ENCODE measurements around the gene PCIF1.
"Not testable (repeated sequence)": the region's sequence is repeated elsewhere in the genome, so short reads cannot be mapped to it uniquely, and the experiment has no call there.

The PCIF1 gene

DNA sequence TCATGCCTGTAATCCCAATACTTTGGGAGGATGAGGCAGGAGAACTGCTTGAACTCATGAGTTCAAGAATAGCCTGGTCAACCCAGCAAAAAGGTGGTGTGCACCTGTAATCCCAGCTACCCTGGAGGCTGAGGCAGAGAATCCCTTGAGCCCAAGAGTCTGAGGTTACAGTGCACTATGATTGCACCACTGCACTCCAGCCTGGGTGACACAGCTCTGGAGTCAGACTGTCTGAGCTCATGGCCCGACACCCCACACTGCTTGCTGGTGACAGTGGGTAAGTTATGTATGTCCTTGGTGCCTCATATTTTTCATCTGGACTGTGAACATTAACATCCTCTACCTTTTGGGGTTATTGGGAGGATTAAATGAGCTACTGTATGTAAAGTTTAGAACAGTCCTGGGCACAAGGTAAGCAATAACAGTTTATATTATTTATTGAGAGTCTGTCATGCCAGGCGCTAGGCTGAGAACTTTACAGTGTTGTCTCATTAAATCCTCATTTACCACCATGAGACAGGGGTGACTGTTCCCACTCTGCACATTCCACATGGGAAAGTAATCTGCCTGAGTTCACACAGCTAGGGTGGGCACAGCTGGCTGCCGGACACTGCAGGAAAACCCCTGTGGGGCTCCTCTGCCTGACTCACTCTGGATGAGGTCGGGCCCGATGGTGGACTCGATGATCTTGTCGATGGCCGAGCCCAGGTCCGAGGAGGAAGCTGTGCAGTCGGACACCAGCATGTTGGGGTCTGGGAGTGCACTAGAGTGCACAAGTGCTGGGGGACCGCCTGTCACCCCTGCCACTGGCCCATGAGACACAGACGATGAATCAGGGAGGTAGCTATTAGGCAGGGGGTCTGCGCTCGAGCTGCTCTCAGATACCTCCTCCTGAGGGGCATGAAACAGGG, 34.6 kb downstream of the PCIF1 start:
- DNase-seq, result no peak

DNA sequence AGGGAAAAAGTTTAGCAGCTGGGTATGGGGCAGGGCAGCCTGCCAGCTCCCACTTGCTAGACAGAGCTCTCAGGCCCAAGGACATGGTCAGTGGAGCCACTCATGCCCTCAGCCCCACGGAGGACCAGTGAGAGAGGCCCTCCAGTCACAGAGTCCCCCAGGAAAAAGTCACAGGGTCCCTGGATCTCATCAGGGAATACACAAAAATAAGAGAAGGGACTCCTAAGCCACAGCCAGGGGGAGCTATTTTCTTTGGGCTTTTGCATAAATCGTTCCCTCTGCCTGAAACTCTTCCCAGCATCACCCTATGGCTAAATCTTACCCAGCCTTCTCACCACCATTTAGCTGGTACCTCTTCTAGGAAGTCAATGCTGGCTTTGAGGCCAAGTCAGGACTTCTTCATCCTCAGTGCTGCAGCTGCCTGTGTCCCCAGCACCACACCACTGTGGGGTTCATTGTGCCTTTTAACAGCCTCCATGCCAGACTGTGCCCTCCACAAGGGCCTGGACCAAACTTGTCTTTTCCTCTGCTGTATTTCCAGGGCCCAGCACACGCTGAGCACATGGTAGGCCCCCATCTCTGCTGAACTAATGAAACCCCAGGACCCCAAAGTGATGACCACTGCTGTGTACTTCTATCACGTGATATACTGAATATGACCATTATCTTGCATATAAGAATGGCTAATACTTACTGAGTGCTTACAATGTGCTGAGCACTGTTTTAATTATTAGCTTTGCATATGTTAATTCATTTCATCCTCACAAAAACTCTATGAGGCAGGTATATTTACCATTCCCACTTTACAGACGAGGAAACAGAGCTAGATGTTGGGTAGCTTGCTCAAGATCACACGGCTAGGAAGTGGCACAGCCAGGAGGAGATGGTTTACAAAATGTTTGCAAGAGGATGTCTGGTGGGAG, 35.5 kb downstream of the PCIF1 start:
- peak; percentile 38 for DNase-seq

DNA sequence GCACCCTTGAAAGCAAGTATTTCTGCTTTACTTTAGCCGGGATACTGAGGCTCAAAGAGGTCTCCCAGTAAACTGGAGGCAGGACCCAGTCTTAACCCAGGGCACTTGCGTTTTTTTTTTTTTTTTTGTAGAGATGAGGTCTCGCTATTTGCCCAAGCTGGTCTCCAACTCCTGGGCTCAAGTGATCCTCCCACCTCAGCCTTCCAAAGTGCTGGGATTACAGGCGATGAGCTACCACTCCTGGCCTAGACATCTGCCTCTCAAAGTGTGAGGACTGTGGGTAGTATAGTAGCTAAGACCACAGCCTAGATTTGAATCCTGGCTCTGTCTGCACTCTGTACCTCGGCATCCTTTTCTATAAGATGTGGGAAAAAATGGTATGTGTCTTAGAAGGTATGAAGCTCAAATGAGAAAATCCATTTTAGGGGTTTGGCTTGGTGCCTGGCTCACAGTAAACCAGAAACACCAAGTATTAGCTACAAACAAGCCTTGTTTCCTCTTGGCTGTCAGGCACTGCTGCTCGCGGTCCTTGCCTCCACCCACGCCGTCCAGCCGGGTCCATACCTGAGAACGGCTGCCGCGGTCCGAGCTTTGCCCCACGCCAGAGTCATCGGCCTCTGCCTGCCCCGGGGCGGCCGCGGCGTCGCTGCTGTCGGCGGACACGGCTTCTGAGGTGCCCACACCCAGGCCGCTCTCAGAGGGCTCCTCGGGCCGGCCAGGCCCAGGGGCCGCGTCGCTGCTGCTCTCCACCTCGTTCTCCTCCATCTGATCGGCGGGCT, 36.4 kb downstream of the PCIF1 start:
- peak; percentile 25 for DNase-seq

DNA sequence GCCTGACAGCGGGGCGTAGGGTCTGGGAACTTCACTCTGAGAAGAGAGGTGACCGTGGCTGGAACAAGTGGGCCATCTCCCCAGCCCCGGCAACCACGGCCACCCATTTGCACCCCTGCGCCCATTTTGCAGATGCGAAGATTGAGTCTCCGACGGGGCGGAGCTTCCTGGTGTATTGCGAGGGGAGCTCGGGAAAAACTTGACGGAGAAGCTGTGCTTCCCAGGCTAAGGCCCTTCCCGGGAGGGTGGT, 36.9 kb downstream of the PCIF1 start:
- no peak for DNase-seq

DNA sequence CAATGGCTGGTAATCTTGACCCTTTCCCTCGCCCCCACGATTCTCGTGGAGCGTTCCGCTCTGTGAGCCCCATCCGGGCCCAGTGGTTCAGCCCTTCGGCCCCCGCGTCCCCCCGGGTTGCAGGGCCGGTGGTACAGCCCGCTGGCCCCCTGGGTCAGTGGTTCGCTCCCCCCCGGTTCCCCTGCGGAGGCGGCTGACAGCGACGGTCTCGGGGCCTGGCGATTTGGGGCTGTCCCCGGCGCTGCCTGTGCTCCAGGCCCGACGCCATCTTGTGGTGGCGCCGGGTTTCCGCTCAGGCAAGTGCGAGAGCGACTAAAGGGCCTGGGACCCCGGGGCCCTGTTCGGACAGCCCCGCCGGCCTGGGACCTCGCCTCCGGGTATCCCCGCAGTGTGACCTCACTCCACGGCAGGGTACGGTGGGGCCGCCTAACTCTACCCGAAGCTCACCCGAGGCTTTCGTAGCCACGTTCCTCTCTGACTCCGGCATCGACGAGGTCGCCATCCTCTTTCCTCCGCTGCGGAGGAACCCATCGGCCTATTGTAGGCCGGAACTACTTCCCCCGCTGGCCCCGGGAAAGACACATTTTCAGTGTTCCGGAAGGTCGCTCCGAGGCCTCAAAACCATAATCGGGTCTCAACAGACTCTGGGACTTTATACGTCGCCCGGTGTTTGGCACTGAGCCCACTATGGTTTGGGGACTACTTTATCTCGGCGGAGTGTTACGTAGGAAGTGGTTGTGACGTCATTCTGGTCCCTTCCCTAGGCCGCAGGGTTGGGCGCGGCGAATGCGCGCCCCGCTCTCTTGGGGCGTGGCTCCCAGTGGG, 37.4 kb downstream of the PCIF1 start, which contains the start of gene ZNF335:
ZNF335 (minus strand) TSS at position 529 of the 825 bp plus-strand sequence. CDS start 793 bp downstream, outside the sequence.
- peak; percentile 96 for DNase-seq

DNA sequence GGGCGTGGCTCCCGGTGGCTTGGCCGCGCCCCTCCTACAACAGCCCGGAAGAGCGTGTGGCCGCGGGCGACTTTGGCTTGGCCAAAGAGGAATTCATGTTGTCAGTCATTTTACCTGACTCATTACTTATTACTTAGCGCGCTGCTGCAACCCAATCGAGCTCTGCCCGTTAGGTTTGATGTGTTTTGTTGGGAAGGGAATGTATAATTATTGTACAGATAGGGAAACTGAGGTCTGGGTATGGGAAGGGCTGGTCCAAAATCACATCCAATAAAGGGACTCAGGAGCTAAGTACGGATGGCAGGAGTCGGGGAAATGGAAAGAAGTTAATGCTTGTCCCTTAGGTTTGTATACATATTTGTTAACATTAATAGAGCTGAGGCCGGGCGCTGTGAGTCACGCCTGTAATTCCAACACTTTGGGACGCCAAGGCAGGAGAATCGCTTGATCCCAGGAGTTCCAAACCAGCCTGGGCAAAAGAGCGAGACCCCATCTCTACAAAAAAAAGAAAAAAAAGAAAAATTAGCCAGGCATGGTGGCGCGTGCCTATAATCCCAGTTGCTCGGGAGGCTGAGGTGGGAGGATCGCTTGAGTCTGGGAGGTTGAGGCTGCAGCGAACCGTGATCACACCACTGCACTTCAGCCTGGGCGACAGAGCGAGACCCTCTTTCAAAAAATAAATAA, 38.2 kb downstream of the PCIF1 start:
- DNase-seq, result no peak

DNA sequence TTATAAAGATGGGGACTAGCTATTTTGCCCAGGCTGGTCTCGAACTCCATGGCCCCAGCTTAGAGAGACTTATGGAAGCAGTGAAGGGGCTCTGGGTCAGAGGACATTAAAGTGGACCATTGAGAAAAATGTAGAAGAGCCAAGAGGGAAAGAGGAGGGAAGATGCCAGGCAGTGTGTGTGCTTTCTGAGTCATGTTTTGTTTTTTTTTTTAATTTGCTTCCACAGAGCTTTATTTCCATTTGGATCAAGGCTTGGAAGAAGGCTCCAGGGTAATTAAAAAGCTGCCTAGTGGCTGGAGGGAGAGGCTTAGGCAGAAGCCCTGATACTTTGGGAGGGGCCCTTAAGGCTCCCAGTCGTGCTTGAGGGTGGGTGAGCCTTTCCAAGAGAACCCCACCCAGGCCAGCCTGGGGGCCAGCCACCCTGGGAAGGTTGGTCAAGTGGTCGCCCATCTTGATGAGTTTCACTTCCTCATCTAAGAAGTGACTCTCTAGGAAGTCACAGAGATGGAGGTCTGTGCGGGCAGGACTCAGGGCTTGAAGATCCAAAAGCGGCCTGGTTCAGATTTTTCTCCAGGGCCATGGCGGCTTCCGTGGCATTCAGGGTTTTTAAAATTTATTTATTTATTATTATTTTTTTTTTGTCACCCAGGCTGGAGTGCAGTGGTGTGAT, 40.5 kb downstream of the PCIF1 start:
- no peak for DNase-seq

DNA sequence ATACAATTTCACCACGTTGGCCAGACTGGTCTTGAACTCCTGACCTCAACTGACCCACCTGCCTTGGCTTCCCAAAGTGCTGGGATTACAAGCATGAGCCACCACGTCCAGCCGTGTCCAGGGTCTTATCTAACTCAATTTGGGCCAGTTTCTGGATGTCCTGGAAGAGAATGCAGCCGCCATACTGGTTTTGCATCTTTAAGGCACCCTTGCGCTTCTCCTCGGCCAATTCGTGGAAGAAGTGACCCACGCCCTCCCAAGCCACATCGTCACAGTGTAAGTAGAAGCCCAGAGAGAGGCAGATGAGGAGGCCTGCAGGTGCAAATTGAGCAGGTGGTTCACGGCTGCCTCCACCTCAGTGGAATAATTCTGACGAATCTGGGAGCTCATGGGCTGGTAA, 41.2 kb downstream of the PCIF1 start:
- no peak for DNase-seq

DNA sequence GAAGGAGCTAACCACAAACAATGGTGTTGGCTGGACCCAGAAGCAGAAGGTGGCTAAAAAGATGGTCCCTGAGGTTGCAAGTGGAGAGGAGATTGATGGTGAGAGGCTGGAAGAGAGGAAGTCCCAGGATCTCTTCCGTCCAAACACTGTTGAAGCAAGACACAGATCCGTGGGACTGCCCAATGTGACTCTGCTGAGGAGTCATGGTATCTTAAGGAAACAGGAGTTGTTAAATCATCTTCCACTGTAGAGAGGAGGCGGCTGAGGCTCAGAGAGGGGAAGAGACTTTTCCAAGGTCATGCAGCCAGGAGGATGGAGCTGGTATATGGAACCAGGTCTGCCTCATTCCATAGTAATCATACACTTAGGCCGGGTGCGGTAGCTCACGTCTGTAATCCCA, 41.6 kb downstream of the PCIF1 start:
- no peak for DNase-seq

DNA sequence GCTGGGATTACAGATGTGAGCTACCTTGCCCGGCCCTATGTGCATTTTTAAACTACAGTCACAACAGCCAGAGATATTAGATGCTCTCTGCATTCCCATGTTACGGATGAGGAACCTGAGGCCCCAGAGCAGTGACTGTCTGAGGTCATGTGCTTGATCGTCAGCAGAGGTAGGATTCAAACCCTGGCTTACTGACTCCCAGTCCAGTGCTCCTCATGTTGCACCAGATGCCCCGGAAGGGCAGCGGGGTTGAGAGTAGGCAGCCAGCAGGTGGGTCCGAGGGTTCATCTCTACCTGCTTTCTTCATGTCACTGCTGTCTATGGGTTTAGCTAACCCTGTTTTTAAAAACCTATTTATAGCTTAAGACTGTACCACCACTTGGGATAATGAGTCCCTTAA, 46.8 kb downstream of the PCIF1 start:
- no peak for DNase-seq

DNA sequence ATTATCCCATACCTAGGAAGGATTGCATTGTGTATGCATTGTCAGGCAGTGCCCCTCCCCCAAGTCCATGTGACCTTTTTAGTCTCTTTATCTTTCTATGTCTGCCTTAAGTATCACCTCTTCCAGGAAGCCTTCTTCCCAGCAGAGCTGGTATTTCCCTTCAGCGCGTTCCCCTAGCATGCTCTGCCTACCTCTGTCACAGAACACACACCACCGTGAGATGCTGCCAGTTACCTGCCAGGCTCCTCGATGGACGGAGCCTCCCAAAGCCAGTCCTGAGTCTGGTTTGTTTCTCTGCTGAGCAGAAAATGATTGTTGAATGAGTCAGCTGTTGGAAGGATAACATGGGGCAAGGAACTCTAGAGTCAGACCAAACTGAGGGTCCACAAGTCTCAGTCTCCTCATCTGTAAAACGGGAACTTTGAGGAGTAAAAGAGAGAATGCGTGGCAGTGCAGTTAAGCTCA, 48.8 kb downstream of the PCIF1 start:
- no peak for DNase-seq

DNA sequence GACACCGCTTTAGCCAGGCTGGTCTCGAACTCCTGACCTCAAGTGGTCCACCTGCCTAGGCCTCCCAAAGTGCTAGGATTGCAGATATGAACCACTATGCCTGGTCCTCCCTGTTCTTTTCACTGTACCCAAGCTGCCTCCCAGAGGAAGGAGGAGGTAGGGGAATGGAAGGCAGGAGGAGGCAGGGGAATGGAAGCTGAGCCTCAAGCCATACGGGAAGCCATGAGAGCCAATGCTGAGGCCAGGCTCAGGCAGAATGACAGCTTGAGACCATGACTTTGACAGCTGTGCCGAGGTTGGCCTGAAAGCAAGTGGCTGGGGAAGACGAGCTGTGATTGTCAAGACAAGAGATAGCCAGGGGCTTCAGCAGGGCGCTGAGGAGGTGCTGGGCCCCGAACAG, 51.1 kb downstream of the PCIF1 start:
- no peak for DNase-seq

DNA sequence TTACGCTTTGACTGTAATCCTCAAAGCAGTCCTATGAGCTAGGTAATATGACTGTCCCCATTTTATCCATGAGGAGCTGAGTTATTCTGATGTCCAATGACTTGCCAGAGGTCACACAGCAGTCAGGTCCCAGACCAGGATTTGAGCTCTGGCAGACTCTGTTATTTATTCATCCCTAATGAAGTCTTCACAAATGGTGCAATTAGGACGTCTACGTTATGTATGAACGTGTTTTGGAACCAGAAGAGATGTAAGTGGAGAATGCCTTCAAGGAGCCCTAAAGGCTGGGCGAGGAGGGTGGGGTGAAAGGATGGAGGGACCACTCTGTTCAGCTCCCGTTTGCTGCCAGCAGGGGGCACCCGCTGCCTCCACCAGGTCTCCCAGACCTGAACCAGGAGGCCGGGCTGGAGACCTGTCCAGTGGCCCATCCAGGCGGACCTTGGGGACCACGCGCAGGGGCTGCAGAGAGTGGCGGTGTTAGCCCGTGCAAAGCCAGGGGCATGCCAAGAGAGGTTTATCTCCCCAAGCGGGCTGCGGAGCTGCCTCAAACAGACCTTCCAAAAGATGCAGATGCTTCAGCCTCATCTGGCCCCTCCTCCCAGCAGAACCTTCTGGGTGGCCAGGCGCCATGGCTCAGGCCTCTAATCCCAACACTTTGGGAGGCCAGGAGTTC, 52.8 kb downstream of the PCIF1 start:
- DNase-seq, result peak; percentile 77

DNA sequence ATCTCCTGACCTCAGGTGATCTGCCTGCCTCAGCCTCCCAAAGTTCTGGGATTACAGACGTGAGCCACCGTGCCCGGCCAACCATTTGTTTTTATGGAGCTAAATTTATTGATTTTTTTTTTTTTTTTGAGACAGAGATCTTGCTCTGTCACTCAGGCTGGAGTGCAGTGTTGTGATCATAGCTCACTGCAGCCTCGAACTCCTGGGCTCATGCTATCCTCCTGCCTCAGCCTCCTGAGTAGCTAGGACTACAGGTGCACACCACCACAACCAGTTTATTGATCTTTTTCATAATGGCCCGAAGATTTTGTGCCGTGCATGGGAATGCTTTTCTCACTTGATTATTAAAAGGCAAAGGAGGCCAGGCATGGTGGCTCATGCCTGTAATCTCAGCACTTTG, 54.3 kb downstream of the PCIF1 start:
- not testable (repeated sequence) for DNase-seq

DNA sequence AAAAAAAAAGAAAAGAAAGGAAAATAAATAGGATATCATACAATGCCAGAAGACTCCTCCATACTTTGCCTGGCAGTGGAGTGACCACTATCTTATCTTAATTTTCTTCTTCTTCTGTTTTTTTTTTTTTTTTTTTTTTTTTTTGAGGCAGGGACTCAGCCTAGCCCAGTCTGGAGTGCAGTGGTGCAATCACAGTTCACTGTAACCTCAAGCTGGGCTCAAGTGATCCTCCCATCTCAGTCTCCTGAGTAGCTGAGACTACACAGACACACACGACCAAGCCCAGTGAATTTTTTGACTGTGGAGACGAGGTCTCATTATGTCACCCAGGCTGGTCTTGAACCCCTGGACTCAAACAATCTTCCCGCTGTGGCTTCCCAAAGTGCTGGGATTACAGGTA, 57.1 kb downstream of the PCIF1 start:
- no peak for DNase-seq

DNA sequence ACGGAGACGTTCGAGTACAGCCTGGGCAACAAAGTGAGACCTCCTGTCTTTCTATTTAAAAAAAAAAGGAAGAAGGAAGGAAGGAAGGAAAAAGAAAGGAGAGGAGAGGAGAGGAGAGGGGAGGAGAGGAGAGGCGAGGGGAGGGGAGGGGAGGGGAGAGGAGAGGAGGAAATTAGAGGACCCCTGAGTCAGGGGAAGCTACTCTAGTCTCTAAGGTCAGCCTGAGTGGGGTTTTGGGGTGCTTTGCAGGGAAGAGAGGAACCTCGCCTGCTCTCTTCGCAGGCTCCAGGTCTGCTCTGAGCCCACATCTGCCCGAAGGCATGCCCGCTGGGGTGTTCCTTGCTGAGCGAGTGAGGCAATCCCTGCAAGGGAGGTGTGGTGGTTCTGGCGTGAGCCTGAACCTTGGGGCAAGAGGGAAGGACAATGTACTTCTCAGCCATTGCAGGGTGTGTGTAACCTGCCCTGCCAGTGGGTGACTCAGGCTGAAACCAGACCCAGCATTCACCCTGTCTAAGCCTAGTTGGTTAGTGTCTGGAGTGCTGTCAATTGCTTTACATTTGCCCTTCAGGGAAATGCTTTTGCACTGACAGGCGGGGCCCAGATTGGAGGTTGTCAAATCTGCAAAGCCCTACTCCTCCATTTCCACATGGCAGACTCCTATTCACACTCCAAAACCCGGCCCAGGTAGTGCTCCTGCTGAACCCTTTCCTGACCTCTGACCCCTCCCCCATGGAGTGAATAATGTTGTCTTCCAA, 58.9 kb downstream of the PCIF1 start:
- DNase-seq, result no peak

DNA sequence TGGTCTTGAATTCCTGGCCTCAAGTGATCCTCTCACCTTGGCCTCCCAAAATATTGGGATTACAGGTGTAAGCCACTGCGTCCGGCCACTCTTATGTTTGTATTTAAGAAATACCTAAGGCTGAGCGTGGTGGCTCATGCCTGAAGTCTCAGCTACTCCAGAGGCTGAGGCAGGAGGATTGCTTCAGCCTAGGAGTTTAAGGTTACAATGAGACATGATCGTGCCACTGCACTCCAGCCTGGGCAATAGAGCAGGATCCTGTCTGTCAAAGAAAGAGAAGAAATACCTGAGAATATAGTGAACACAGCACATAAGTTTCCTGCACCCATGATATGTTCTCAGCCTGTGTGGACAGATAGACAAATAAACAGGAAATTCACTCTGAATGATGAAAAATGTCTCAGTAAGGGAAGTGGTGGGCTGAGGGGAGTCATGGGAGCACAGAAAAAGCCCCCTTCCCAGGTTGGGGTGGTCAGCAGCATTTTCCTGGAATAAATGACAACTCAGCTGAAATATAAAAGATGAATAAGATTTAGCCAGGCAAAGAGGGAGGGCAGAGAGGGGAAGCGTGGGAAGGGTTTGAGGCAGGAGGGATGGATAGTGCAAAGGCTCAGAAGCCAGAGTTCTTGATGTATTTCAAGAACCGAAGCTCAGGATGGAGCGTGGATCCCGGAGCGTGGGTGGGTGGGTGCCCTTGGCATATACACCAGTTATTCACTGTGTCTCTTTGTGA, 60.4 kb downstream of the PCIF1 start:
- no peak for DNase-seq

DNA sequence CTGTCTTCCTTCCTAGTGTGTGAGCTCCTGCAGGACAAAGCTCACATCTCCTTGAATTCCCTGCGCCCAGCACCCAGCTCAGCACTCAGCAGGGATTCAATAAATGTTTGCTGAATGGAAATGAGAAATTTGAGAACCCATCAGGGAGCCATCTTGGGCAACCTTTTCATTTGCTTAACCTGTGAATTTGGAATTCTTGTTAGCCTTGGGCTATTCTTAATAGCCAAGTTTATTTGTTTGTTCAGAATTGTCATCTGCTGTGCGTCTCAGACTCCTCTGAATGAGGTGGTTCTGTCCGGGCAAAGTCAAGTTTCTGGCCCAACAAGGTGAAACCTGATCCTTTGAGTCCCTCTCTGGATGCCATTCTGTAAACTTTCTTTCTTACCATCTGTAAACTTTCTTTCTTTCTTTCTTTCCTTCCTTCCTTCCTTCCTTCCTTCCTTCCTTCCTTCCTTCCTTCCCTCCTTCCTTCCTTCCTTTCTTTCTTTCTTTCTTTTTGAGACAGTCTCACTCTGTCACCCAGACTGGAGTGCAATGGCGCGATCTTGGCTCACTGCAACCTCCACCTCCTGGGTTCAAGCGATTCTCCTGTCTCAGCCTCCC, 61.1 kb downstream of the PCIF1 start:
- DNase-seq, result not testable (repeated sequence)
